PC-3 (cell line): Measurements from ENCODE around the gene RRP9.

Source experiments
- CTCF ChIP-seq: fragments of 300-600 bp; sonication (generic); conservative IDR thresholded peaks from 2 replicates; pipeline ENCODE4 v1.5.1; 2017; ENCODE audit warnings: antibody characterized with exemption, low read depth, mild to moderate bottlenecking, low read length
- EZH2 ChIP-seq: fragments of 300-600 bp; sonication (generic); IDR thresholded peaks from one replicate; pipeline ENCODE4 v1.6.1; 2017; ENCODE audit warnings: antibody characterized with exemption, mild to moderate bottlenecking, low read length; ENCODE audit not compliant: unreplicated experiment
- EZH2phosphoT487 ChIP-seq: fragments of 300-600 bp; sonication (generic); IDR thresholded peaks from 2 replicates; pipeline ENCODE4 v1.6.1; 2018; ENCODE audit warnings: mild to moderate bottlenecking, antibody characterized with exemption, low read length, borderline replicate concordance

- TF ChIP-seq CTCF (no peak), EZH2 (no peak), EZH2phosphoT487 (no peak)
Observed at GRCh38 chr3:51961011-51961410, 19.3 kb upstream of the RRP9 start.
